OCI-LY7 (cell line): ENCODE results near the gene MAPK4.

Experiments used
- CTCF ChIP-seq: fragments of 200-600 bp; sonication (generic); conservative IDR thresholded peaks from 2 replicates; pipeline ENCODE4 v1.5.1; 2014; ENCODE audit warnings: mild to moderate bottlenecking, antibody characterized with exemption, low read length, moderate library complexity, mixed read lengths
- EZH2phosphoT487 ChIP-seq: fragments of 200-600 bp; sonication (generic); IDR thresholded peaks from 2 replicates; pipeline ENCODE4 v1.6.1; 2018; ENCODE audit warnings: low read depth, borderline replicate concordance, mild to moderate bottlenecking, mixed run types, antibody characterized with exemption, low read length, moderate library complexity, mixed read lengths

- TF ChIP-seq CTCF, result no peak
- no peak for TF ChIP-seq EZH2phosphoT487
Observed at GRCh38 chr18:50659091-50660003, 99.5 kb downstream of the MAPK4 start.
